ENCODE results near the gene PRDM8.
"Not testable (repeated sequence)": the region's sequence is repeated elsewhere in the genome, so short reads cannot be mapped to it uniquely, and the experiment has no call there.

The PRDM8 gene

GRCh38 chr4:80235451-80235850 lies 38.1 kb downstream of the PRDM8 start:
- H3K4me3 ChIP-seq (ENCODE audit: low read length), result no peak overlapping the region
- DNase-seq (ENCODE audit: low read depth), result peak; percentile 40
- no peak for TF ChIP-seq CTCF (conservative IDR thresholded peaks at IDR 0.05; ENCODE audit: low read length)

- DNase-seq (ENCODE audit: low read depth), result peak; percentile 94
- TF ChIP-seq CTCF (conservative IDR thresholded peaks at IDR 0.05; ENCODE audit: low read length), result no peak
- peak overlapping the region; percentile 41 for H3K4me3 ChIP-seq (ENCODE audit: low read length)
Observed at GRCh38 chr4:80237992-80238391, 40.7 kb downstream of the PRDM8 start.

- DNase-seq (ENCODE audit: low read depth), result peak; percentile 73
- no peak overlapping the region for H3K4me3 ChIP-seq (ENCODE audit: low read length)
- TF ChIP-seq CTCF (conservative IDR thresholded peaks at IDR 0.05; ENCODE audit: low read length), result no peak
Observed at GRCh38 chr4:80239480-80240150, 42.3 kb downstream of the PRDM8 start.

- peak; percentile 65 for DNase-seq (ENCODE audit: low read depth)
- TF ChIP-seq CTCF (conservative IDR thresholded peaks at IDR 0.05; ENCODE audit: low read length), result no peak
- no peak overlapping the region for H3K4me3 ChIP-seq (ENCODE audit: low read length)
Observed at GRCh38 chr4:80240976-80241375, 43.7 kb downstream of the PRDM8 start.

- H3K4me3 ChIP-seq (ENCODE audit: low read length), result no peak overlapping the region
- TF ChIP-seq CTCF (conservative IDR thresholded peaks at IDR 0.05; ENCODE audit: low read length), result no peak
- no peak for DNase-seq (ENCODE audit: low read depth)
Observed at GRCh38 chr4:80243274-80244018, 46.1 kb downstream of the PRDM8 start.

GRCh38 chr4:80247484-80247883 lies 50.2 kb downstream of the PRDM8 start:
- peak; percentile 53 for DNase-seq (ENCODE audit: low read depth)
- H3K4me3 ChIP-seq (ENCODE audit: low read length), result not testable (repeated sequence)

- no peak for TF ChIP-seq CTCF (conservative IDR thresholded peaks at IDR 0.05; ENCODE audit: low read length)
Observed at GRCh38 chr4:80249144-80249543, 51.8 kb downstream of the PRDM8 start.

More at GRCh38 chr4:80249144-80249543, 51.8 kb downstream of the PRDM8 start:
- no peak for DNase-seq (ENCODE audit: low read depth)
- no peak overlapping the region for H3K4me3 ChIP-seq (ENCODE audit: low read length)

Data from AG10803 (cell line).